Astrocyte of the cerebellum (primary cell): ENCODE data around the gene PROP1.
"Not testable (repeated sequence)": the region's sequence is repeated elsewhere in the genome, so short reads cannot be mapped to it uniquely, and the experiment has no call there.

Experiments used
- DNase-seq: peaks from one replicate; pipeline ENCODE4 v3.0.0-alpha.2; 2011; ENCODE audit warnings: low read depth
- H3K4me3 ChIP-seq: 2 replicates; pipeline ENCODE4 v1.5.1; 2011; ENCODE audit warnings: mild to moderate bottlenecking, low read depth, low read length, moderate library complexity
- in situ Hi-C: cut with HindIII; loops from 2 replicates; pipeline ENCODE4 v1.10.0; 2017; ENCODE audit warnings: low sequenced_read_pairs
- TF ChIP-seq, protein P1 (sequence below): IDR thresholded peaks from 2 replicates; pipeline ENCODE4 v1.5.1; 2012; ENCODE audit warnings: low read length, low read depth, moderate library complexity, mild to moderate bottlenecking; ENCODE audit errors: missing control alignments

The PROP1 gene

DNA sequence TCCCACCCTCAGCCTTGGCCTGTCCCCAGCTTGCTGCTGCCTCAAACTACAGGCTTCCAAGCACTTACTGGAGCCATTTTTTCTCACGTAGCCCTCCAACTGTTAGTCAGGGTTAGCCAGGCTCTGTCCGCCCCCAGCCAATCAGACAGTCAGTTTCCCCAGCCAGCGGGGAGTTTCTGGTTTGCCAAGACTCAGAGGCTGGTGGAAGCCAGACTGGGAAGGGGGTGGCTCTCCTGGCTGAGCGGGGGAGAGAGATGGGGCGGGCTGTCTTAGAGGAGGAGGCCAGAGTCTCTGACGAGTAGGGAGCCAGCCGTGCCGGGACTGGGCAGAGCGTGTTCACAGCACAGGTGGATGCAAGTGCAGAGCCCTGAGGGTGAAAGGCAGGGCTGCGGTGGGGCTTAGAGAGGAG lies 15.3 kb downstream of the PROP1 start:
- peak; percentile 9 for DNase-seq
- in situ Hi-C loops: no loop called here
- TF ChIP-seq, protein P1, sequence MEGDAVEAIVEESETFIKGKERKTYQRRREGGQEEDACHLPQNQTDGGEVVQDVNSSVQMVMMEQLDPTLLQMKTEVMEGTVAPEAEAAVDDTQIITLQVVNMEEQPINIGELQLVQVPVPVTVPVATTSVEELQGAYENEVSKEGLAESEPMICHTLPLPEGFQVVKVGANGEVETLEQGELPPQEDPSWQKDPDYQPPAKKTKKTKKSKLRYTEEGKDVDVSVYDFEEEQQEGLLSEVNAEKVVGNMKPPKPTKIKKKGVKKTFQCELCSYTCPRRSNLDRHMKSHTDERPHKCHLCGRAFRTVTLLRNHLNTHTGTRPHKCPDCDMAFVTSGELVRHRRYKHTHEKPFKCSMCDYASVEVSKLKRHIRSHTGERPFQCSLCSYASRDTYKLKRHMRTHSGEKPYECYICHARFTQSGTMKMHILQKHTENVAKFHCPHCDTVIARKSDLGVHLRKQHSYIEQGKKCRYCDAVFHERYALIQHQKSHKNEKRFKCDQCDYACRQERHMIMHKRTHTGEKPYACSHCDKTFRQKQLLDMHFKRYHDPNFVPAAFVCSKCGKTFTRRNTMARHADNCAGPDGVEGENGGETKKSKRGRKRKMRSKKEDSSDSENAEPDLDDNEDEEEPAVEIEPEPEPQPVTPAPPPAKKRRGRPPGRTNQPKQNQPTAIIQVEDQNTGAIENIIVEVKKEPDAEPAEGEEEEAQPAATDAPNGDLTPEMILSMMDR: no peak
- H3K4me3 ChIP-seq: no peak overlapping the region

DNA sequence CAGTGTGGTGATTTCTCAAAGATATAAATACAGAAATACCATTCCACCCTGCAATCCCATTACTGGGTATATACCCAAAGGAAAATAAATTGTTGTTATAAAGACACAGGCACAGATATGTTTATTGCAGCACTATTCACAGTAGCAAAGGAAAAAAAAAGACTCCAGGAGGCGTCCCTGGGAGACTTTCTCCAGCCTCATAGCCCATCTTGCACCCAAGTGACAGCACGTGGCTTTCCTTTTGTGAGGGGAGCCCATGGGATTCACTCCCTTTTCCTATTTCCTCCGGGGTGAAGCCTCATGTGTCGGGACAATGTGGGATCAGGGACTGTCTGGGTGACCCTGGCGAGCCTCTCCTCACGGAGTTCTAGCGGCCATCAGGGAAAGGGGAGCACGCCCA lies 18.4 kb downstream of the PROP1 start:
- DNase-seq, in situ Hi-C loops, H3K4me3 ChIP-seq: not testable (repeated sequence)

DNA sequence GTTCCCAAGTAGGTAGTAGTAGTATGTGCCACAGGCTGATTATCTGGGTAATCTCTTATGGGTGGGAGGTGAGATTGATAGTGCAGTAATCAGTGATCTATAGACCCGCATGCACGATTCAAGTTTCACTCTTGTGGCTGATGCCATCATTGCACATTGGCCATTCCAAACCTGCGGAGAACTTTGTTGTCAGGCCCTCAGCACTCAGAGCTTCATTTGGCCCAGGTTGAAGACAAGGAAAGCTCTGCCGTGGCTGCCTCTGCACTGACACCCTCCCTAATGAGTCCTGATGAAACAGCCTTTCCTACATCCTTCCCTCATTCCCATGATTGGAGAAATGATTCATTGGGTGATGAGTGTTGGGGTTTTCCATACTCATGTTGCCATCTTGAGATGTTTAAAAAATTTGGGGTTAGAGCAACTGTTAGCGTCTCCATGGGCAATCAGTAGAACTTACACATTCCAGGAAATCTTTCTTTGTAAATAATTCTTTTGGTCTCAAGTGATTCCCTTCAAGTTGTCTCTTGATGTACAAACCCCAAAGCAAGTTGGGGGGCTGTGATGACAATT lies 22.9 kb downstream of the PROP1 start:
- TF ChIP-seq, protein P1: no peak
- no peak for DNase-seq
- no peak overlapping the region for H3K4me3 ChIP-seq
- in situ Hi-C loops: no loop called here

DNA sequence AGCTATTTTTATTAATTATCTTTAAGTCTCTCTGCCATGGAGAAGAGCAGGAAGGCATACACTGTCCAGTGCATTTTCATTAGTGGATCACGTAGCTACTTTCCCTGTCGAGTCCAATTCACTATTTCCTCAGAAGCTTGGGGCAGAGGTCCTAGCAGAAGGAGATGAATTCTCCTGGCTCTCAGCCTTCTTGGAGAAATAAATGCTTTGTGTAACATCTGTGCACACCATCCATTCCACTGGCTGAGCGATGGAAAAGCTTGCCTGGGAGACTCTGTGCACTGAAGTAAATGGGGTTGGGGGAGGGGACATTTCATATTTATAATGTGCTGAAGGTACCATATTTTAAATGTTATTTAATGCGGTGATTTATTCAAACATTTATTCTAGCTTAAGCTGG lies 23.4 kb downstream of the PROP1 start:
- in situ Hi-C loops: no loop called here

DNA sequence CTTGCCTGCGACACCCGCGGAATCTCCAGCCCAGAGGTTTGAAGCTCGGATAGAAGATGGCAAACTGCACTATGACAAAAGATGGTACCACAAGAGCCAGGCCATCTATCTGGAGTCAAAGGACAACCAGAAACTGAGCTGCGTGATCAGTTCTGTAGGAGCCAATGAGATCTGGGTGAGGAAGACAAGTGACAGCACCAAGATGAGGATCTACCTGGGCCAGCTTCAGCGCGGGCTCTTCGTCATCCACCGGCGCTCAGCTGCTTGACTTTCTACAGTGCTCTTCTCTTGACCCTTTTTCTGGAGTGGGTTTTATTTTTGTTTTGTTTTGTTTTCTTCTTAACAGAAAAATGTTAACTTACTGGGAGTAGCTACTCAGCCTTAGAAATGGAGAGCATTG lies 24.0 kb downstream of the PROP1 start:
- in situ Hi-C loops, H3K4me3 ChIP-seq, DNase-seq: not testable (repeated sequence)

More for the DNA sequence above, 23.4 kb downstream of the PROP1 start:
- TF ChIP-seq, protein P1: no peak
- no peak for DNase-seq
- no peak overlapping the region for H3K4me3 ChIP-seq

DNA sequence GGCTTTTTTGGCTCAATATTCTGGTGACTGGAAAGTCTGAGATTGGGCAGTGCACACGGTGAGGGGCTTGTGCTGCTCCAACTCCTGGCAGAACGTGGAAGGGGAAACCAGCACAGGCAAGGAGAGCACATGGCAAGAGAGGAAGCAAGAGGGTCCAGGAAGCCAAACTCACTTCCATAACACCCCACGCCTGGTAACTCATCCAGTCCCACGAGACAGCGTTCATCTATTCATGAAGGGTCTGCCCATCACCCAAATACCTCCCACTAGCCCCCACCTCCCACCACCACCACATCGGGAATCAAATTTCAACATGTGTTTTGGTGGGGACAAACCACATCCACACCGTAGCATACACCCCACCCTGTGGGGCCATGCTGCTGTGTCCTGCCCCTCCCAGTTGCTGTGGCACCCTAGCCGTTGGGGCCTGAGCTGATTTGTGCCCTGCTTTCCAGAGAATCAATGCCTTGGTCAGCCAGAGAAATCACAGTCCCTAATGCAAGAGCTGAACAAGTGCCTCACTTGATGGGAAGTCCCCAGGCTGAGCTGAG lies 27.3 kb downstream of the PROP1 start:
- DNase-seq: no peak
- TF ChIP-seq, protein P1: no peak
- H3K4me3 ChIP-seq: no peak overlapping the region
- in situ Hi-C loops: no loop called here

DNA sequence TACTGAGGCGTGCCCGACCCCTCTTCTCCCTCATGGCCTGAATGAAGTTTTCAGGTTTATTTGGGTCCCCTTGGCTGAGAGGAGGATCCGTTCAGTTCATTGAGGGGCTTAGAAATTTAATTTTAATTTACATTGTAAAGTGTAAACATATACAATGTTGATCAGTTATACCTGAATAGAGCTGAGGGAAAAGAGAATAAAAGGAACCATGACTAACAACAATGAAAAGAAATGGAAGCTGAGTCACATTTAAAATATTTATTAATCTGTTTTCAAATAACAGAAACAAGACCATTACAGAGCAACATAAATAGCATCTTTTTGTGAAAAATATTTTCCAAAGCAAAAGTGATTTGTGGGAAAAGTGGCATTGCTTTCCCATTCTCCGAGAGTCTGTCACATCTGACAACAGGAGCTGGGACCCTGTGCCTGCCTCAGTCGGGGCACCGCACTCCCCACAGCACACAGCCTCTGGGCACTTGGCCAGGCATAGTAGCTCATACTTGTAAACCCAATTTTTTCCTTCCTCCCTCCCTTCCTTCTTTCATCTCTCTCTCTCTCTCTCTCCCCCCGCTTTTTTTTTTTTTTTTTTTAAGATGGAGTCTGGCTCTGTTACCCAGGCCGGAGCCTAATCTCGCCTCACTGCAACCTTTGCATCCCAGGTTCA lies 28.7 kb downstream of the PROP1 start:
- no peak for DNase-seq
- H3K4me3 ChIP-seq: no peak overlapping the region
- in situ Hi-C loops: no loop called here
- TF ChIP-seq, protein P1: no peak
